Kidney (tissue), 14 donors: Measurements from ENCODE around the gene COA3. TPM values are rescaled to one million over a fixed set of nuclear protein-coding genes. Genes with fewer than 3 reads are reported as not detected.

Experiments used
- DNase-seq, 5 donors: peaks; one replicate each; pipeline ENCODE4 v3.0.0-alpha.2; 2013 to 2020
- FAIRE-seq: peaks from 2 replicates; lab custom pipeline; 2012; peaks lifted over from hg19 to GRCh38; lab: Jason Lieb, UNC
- H3K27ac ChIP-seq, 2 donors: one replicate each; pipeline ENCODE4 v1.7.0; 2013; ENCODE audit warnings: low read depth in 2 of 2, low read length in 2 of 2, inconsistent platforms in 1 of 2
- H3K27me3 ChIP-seq: one replicate; pipeline ENCODE4 v1.7.1; 2013; ENCODE audit warnings: low read length, inconsistent platforms; ENCODE audit not compliant: control insufficient read depth, insufficient read depth
- H3K36me3 ChIP-seq, 3 donors: one replicate each; pipeline versions ENCODE4 v1.7.0 to v1.7.1; 2013; ENCODE audit warnings: low read length in 3 of 3, control low read depth in 1 of 3, inconsistent platforms in 1 of 3; ENCODE audit not compliant: insufficient read depth in 3 of 3, control insufficient read depth in 2 of 3
- H3K4me1 ChIP-seq, 3 donors: one replicate each; pipeline versions ENCODE4 v1.7.0 to v1.7.1; 2013; ENCODE audit warnings: low read length in 3 of 3, inconsistent platforms in 1 of 3, low read depth in 1 of 3; ENCODE audit not compliant: control insufficient read depth in 2 of 3, insufficient read depth in 2 of 3
- H3K4me3 ChIP-seq, 3 donors: one replicate each; pipeline versions ENCODE4 v1.7.0 to v1.8.1; 2013; ENCODE audit warnings: low read length in 3 of 3, control low read depth in 1 of 3, inconsistent platforms in 1 of 3
- H3K9ac ChIP-seq, 3 donors: one replicate each; pipeline versions ENCODE4 v1.7.0 to v1.7.1; 2013; ENCODE audit warnings: low read length in 3 of 3, control low read depth in 1 of 3, inconsistent platforms in 1 of 3
- H3K9me3 ChIP-seq, 3 donors: one replicate each; pipeline versions ENCODE4 v1.7.0 to v1.7.1; 2013; ENCODE audit warnings: low read length in 3 of 3, control low read depth in 1 of 3, inconsistent platforms in 1 of 3; ENCODE audit not compliant: control insufficient read depth in 2 of 3, insufficient read depth in 1 of 3
- CTCF ChIP-seq: IDR thresholded peaks from 3 replicates; pipeline ENCODE4 v1.5.1; 2012; ENCODE audit warnings: mild to moderate bottlenecking, moderate library complexity, borderline replicate concordance; ENCODE audit not compliant: insufficient read depth; ENCODE audit errors: extremely low read depth
- intact Hi-C: fragments of 100-400 bp; cut with DNase I; formaldehyde crosslinking; loops from one replicate; pipeline ENCODE4 v1.11.1; 2022
- polyA plus RNA-seq: library from polyadenylated mRNA; stranded (reverse); fragments of 350-450 nt; fragmentation: Illumina TruSeq; extraction: RNeasy Lipid Tissue Mini Kit (QIAGEN cat#74804); gene quantifications from one replicate; pipeline ENCODE4 v1.2.3, GENCODE V29; 2014; ENCODE audit warnings: low read depth, low replicate concordance; ENCODE audit not compliant: insufficient read depth
- total RNA-seq: library from RNA; stranded (reverse); fragmentation: NEBNext Ultra II Directional; extraction: Animal tissue kit (Norgen Biotek cat#: 25700); gene quantifications from one replicate; pipeline ENCODE4 v1.2.1, GENCODE V29; 2021
- donor health status: control.
- donor health status: control.
- donor health status: control.
- donor health status: control.
- donor health status: control.
- donor health status: DM: yes; HTN: yes; CAD: no.
- donor health status: Normal renal cell carcinoma (clear cell type).

COA3 gene
- total and polyA plus RNA-seq, 2 donors from 2014 or later = 144 to 656 TPM

DNA sequence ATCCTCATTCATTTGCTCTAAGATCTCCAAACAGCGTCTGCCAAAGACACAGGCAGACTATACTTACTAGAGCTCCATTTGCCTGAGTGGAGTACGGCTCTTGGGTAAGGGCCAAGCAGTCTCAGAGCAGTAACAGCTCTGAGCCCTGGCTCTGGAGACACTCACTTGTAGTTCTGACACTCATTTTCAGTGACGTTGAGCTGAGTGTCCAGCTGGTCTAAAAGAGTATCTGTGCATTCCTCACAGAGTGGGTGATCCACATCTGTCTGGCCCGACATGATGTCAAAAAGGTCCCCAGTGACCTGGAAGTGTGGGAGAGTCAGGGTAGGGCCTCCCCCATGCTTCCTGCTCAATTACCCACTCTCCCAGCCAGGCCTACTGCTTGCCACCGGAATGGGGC, 19.9 kb upstream of the COA3 start:
- H3K9me3 ChIP-seq = no peaks in the 10 kb centered on the region
- intact Hi-C loops = no loop called here

DNA sequence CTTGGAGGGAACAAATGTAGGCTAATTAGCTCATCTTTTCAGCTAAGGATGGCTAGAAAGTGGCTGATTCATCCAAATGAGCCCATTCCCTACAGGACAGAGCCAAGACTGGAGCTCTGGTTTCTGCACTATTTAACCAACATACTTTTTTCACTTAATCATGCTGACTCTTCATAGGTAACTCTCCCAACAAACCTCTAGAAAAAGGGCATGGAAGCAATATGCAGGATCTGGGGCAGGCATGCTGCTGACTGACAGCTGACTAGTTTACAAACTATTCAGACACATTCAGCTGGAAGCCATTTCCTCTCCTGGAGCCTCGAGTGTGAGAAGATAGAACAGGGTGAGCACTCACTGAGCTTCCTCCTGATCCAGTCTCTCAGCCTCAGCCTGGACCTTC, 19.4 kb upstream of the COA3 start:
- peaks cover 13 to 66% (median 51%) of the 10 kb centered on the region in 3 donors for H3K36me3 ChIP-seq
- FAIRE-seq = no peak

More for the DNA sequence above, 19.9 kb upstream of the COA3 start:
- no peaks in the 10 kb centered on the region for H3K27me3 ChIP-seq
- DNase-seq (no peak), FAIRE-seq (no peak)
- TF ChIP-seq CTCF = no peak
- no peak overlapping the region for H3K4me3 ChIP-seq
- H3K9ac ChIP-seq = no peak overlapping the region
- peaks cover 0 to 8% (median under 1%) of the 10 kb centered on the region in 3 donors for H3K4me1 ChIP-seq
- no peak overlapping the region for H3K27ac ChIP-seq
- peaks cover 13 to 65% (median 51%) of the 10 kb centered on the region in 3 donors for H3K36me3 ChIP-seq

GRCh38 chr17:42814633-42815399, 16.3 kb upstream of the COA3 start:
- H3K27me3 ChIP-seq = no peaks in the 10 kb centered on the region
- no peak for DNase-seq
- intact Hi-C loops = no loop called here
- no peak for TF ChIP-seq CTCF
- FAIRE-seq = no peak
- H3K36me3 ChIP-seq = peaks cover 13 to 70% (median 52%) of the 10 kb centered on the region in 3 donors
- H3K27ac ChIP-seq = no peak overlapping the region
- H3K9me3 ChIP-seq = no peaks in the 10 kb centered on the region
- H3K4me3 ChIP-seq = no peak overlapping the region
- H3K9ac ChIP-seq = no peak overlapping the region
- H3K4me1 ChIP-seq = no peaks in the 10 kb centered on the region

More for the DNA sequence above, 19.4 kb upstream of the COA3 start:
- intact Hi-C loops = no loop called here
- Histone ChIP-seq H3K9ac (no peak overlapping the region), H3K4me1 (peaks cover 0 to 7% (median 0%) of the 10 kb centered on the region in 3 donors), H3K27me3 (no peaks in the 10 kb centered on the region), H3K9me3 (no peaks in the 10 kb centered on the region), H3K4me3 (no peak overlapping the region), H3K27ac (no peak overlapping the region)
- no peak for DNase-seq
- TF ChIP-seq CTCF = no peak
